ENCODE measurements around the gene GET4.

GET4 gene

DNA sequence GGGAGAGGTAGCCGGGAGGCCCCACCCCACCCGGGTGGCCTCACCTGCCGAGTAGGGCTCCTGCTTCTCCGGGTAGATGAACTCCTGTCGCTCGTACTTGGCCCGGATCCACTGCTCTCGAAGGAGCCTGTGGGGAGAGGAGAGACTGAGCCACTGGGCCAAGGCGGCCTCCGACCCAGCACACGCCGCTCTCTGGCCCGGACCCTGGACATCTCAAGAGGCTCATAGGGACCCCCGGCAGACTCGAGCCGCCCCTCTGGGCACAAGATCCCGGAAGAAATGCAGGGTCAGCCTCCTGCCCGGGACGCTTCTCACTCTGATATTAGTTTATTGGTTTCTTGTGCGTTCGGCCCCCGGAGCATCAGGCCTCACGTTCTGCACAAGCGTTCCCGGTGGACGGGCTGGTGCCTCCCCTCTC, 43.6 kb downstream of the GET4 start:
- POLR2A ChIA-PET, result no interaction called here

GRCh38 chr7:920351-921070, 44.2 kb downstream of the GET4 start:
- Histone ChIP-seq H3K9me3 (ENCODE audit: control insufficient read depth, insufficient read depth, low read depth, low read length) (no peaks in the 10 kb centered on the region), H3K4me1 (ENCODE audit: control insufficient read depth, insufficient read depth, low read length) (no peaks in the 10 kb centered on the region), H3K36me3 (ENCODE audit: control insufficient read depth in 2 of 2, insufficient read depth in 1 of 2, low read length in 2 of 2) (no peaks in the 10 kb centered on the region), H3K27ac (ENCODE audit: extremely low read depth, low read depth, low read length) (no peak overlapping the region), H3K4me3 (ENCODE audit: low read depth, low read length) (no peak overlapping the region)
- POLR2A ChIA-PET, result no interaction called here
- CTCF ChIA-PET, result interaction anchor here (0.9 kb wide), 1 partner anchor 72 kb away, joined by 3 read pairs; no protein-coding TSS in a partner anchor
- TF ChIP-seq SCRT2 (tag by site-specific recombination; IDR thresholded peaks at IDR 0.05) (no peak), ZNF23 (tag by site-specific recombination; IDR thresholded peaks at IDR 0.05; ENCODE audit: borderline replicate concordance) (no peak), EGR2 (tag by site-specific recombination; IDR thresholded peaks at IDR 0.05; ENCODE audit: low read depth) (peak; percentile 78), ZNF488 (tag by site-specific recombination; IDR thresholded peaks at IDR 0.05) (no peak), ZNF560 (tag by site-specific recombination; IDR thresholded peaks at IDR 0.05; ENCODE audit: borderline replicate concordance) (no peak), ZNF211 (tag by site-specific recombination; IDR thresholded peaks at IDR 0.05; ENCODE audit: low read depth) (no peak), ZNF354C (tag by site-specific recombination; IDR thresholded peaks at IDR 0.05; ENCODE audit: borderline replicate concordance, low read depth) (no peak), RBAK (tag by site-specific recombination; IDR thresholded peaks at IDR 0.05) (no peak), ZNF26 (tag by site-specific recombination; IDR thresholded peaks at IDR 0.05) (no peak), ZFHX2 (tag by site-specific recombination; conservative IDR thresholded peaks at IDR 0.05) (peak; percentile 68), ZNF529 (tag by site-specific recombination; IDR thresholded peaks at IDR 0.05; ENCODE audit: insufficient replicate concordance) (no peak), ZNF2 (tag by site-specific recombination; IDR thresholded peaks at IDR 0.05) (no peak)
- TF ChIP-seq, protein P1, sequence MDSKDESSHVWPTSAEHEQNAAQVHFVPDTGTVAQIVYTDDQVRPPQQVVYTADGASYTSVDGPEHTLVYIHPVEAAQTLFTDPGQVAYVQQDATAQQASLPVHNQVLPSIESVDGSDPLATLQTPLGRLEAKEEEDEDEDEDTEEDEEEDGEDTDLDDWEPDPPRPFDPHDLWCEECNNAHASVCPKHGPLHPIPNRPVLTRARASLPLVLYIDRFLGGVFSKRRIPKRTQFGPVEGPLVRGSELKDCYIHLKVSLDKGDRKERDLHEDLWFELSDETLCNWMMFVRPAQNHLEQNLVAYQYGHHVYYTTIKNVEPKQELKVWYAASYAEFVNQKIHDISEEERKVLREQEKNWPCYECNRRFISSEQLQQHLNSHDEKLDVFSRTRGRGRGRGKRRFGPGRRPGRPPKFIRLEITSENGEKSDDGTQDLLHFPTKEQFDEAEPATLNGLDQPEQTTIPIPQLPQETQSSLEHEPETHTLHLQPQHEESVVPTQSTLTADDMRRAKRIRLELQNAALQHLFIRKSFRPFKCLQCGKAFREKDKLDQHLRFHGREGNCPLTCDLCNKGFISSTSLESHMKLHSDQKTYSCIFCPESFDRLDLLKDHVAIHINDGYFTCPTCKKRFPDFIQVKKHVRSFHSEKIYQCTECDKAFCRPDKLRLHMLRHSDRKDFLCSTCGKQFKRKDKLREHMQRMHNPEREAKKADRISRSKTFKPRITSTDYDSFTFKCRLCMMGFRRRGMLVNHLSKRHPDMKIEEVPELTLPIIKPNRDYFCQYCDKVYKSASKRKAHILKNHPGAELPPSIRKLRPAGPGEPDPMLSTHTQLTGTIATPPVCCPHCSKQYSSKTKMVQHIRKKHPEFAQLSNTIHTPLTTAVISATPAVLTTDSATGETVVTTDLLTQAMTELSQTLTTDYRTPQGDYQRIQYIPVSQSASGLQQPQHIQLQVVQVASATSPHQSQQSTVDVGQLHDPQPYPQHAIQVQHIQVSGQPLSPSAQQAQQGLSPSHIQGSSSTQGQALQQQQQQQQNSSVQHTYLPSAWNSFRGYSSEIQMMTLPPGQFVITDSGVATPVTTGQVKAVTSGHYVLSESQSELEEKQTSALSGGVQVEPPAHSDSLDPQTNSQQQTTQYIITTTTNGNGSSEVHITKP (tag by site-specific recombination; IDR thresholded peaks at IDR 0.05), result no peak

More for the DNA sequence above, 43.6 kb downstream of the GET4 start:
- CTCF ChIA-PET, result no interaction called here
- Histone ChIP-seq H3K27ac (ENCODE audit: extremely low read depth, low read depth, low read length) (no peak overlapping the region), H3K9me3 (ENCODE audit: control insufficient read depth, insufficient read depth, low read depth, low read length) (no peaks in the 10 kb centered on the region), H3K4me1 (ENCODE audit: control insufficient read depth, insufficient read depth, low read length) (no peaks in the 10 kb centered on the region), H3K36me3 (ENCODE audit: control insufficient read depth in 2 of 2, insufficient read depth in 1 of 2, low read length in 2 of 2) (no peaks in the 10 kb centered on the region), H3K4me3 (ENCODE audit: low read depth, low read length) (no peak overlapping the region)
- TF ChIP-seq ZNF48 (tag by site-specific recombination; IDR thresholded peaks at IDR 0.05), result no peak
- TF ChIP-seq ZNF488 (tag by site-specific recombination; IDR thresholded peaks at IDR 0.05), result no peak
- no peak for TF ChIP-seq ZNF544 (tag by site-specific recombination; IDR thresholded peaks at IDR 0.05)
- TF ChIP-seq, protein P1 (tag by site-specific recombination; IDR thresholded peaks at IDR 0.05), result no peak
- TF ChIP-seq ZNF701 (tag by site-specific recombination; IDR thresholded peaks at IDR 0.05), result no peak
